Liver (tissue), 3 donors: Measurements from ENCODE around the gene VWA5B2.

ENCODE experiments used
- CTCF ChIP-seq: fragments of 150-350 bp; IDR thresholded peaks from 2 replicates; pipeline ENCODE4 v1.5.1; 2017; ENCODE audit warnings: improper control_type of control experiment, low read depth, low read length; ENCODE audit not compliant: missing input control
- GABPA ChIP-seq, 2 donors: IDR thresholded peaks in 1 of 2; conservative IDR thresholded peaks in 1 of 2; 2 replicates each; pipeline ENCODE4 v1.6.1; 2016; ENCODE audit warnings: antibody characterized with exemption in 2 of 2, mild to moderate bottlenecking in 1 of 2, moderate library complexity in 1 of 2
- RAD21 ChIP-seq, 2 donors: IDR thresholded peaks; 2 replicates each; pipeline ENCODE4 v1.6.1; 2016; ENCODE audit warnings: antibody characterized with exemption in 2 of 2, mild to moderate bottlenecking in 2 of 2
- RXRA ChIP-seq, 2 donors: IDR thresholded peaks; 2 replicates each; pipeline ENCODE4 v1.6.1; 2017 to 2018; ENCODE audit warnings: antibody characterized with exemption in 2 of 2, mild to moderate bottlenecking in 1 of 2
- TAF1 ChIP-seq: conservative IDR thresholded peaks from 2 replicates; pipeline ENCODE4 v1.6.1; 2016; ENCODE audit warnings: antibody characterized with exemption, mild to moderate bottlenecking
- ZBTB33 ChIP-seq: IDR thresholded peaks from 2 replicates; pipeline ENCODE4 v1.6.1; 2016; ENCODE audit warnings: antibody characterized with exemption
- donor health status: healthy.
- donor health status: healthy.

GRCh38 chr3:184249412-184250166 lies 20.2 kb downstream of the VWA5B2 start, which contains the start of gene EEF1AKMT4:
- TF ChIP-seq GABPA (IDR thresholded peaks at IDR 0.05 in 1 of 2, conservative IDR thresholded peaks at IDR 0.05 in 1 of 2), result peak; percentile 80 to 89
- peak; percentile 15 to 21 for TF ChIP-seq RXRA (IDR thresholded peaks at IDR 0.05)
- no peak for TF ChIP-seq TAF1
- TF ChIP-seq RAD21 (IDR thresholded peaks at IDR 0.05), result peak; percentile 28 to 53
- peak; percentile 51 for TF ChIP-seq CTCF
- peak; percentile 8 for TF ChIP-seq ZBTB33
